GM12801 (cell line): ENCODE results near the gene OTUB1.

ENCODE experiments used
- CTCF ChIP-seq: IDR thresholded peaks from one replicate; pipeline ENCODE4 v1.5.1; 2011; ENCODE audit warnings: control low read depth; ENCODE audit not compliant: insufficient read length; ENCODE audit errors: extremely low read depth

OTUB1 gene

DNA sequence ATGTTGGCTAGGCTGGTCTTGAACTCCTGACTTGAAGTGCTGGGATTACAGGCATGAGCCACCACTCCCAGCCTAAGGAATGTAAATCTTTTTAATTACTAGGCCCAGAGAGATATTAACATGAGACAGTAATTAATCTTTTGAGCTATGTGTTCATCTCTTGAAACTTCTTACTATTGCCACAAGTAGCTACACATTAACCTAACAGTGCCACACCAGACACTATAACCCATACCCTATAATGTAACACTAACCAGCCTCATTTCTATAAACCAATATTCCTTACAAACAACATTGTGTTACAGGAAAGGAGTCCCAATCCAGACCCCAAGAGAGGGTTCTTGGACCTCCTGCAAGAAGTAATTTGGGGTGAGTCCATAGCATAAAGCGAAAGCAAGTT, 19.8 kb upstream of the OTUB1 start:
- no peak for TF ChIP-seq CTCF

- no peak for TF ChIP-seq CTCF
These were observed 16.8 kb upstream of the OTUB1 start for GRCh38 chr11:63969461-63969860.

- TF ChIP-seq CTCF = no peak
These were observed 15.3 kb upstream of the OTUB1 start for GRCh38 chr11:63970902-63971301.

DNA sequence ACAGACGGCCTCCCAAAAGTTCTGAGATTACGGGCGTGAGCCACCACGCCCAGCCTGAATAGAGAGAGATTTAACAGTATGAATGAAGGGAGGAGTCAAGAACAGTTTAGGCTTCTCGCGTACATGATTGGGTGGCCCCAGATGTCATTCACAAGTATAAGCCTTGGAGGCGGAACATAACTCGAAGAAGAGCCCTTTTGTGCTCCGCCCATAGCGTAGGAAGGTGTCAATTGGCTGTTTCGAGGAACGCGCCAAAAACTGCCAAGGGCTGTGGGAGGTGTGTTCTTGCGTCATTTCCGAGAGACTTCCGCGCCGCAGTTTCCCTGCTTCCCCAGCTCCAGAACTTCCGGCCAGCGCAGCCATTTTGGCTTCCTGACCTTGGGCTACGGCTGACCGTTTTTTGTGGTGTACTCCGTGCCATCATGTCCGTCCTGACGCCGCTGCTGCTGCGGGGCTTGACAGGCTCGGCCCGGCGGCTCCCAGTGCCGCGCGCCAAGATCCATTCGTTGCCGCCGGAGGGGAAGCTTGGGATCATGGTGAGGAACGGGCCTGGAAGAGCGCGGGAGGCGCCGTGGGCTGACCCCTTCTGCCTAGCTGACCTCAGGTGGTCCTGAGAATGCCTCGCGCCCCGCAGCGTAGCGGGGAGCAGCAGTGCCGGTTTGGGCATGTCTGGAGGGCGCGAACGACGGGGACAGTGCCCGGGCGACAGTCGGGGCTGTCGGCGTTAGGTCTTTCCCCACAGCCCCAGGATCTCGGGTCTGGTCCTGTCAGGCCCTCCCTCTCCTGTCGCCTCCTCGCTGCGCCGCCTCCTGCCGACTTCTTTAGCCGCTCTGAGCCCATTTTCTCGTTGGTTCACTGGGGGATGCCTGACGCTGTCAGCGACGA, 11.7 kb upstream of the OTUB1 start, which contains the start of gene COX8A:
TSS of gene COX8A (plus strand) at position 362 of the 885 bp plus-strand sequence. CDS start at position 423, 61 bp downstream.
- no peak for TF ChIP-seq CTCF

DNA sequence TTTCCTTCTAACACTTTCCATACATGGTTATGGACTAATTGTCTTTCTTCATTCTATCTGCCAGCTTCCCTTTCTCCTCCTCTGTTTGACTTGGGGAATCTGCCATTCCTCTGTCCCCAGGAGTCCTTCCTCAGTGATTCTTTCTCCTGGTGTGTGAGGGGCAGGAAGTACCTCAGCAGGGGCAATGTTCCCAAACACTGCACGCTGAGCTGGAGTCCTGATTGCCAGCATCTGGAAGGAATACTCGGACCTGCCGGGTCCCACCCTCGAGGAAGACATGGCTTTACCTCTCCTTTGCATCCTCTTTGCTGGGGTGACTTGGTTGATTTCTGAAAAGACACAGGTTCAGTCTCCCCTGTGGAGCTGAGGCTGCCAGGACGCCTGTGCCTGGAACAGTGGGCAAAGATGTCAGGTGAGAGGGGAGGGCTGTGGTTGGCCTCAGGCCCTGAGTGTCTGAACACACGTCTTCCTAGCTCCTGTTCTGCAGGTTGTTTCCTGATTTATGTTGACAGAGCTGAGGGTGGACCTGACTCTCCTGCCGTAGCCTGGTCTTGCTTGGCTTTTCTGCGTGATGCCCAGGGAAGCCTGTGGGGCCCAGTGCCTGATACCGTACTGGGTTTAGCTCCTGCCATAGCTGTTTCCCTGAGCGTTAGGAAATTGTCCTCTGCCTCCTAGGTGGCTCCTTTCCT, 7.5 kb upstream of the OTUB1 start:
- no peak for TF ChIP-seq CTCF

DNA sequence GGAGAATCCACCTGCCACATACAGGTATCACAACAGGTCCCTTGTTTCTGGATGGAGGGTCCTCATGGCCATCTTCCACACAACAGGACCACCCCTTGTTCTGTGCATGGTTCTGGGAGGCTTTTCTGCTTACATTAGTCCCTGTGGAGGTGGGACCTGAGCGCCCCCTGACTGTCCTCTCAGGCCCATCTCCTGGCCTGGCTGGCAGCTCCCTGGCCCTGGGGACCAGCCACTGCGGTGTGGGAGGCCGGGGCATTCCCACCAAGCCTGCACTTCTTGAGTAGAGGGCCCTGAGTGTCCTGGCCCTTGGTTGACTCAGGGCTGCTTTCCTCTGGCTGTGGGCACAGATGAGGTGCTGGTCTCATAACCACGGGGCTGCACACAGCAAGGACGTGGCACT, 6.8 kb upstream of the OTUB1 start:
- no peak for TF ChIP-seq CTCF

- TF ChIP-seq CTCF = no peak
These were observed 454 bp upstream of the OTUB1 start for GRCh38 chr11:63985812-63986155.
